ENCODE measurements around the gene C12orf56. TPM values are rescaled to one million over a fixed set of nuclear protein-coding genes. Genes with fewer than 3 reads are reported as not detected.
"Not testable (repeated sequence)": the region's sequence is repeated elsewhere in the genome, so short reads cannot be mapped to it uniquely, and the experiment has no call there.

Gene C12orf56
- polyA plus RNA-seq, 1 donor from 2014 or later: not detected

GRCh38 chr12:64293654-64294364, 96.7 kb downstream of the C12orf56 start:
- no peaks in the 10 kb centered on the region for H3K9me2 ChIP-seq (ENCODE audit: insufficient read depth, low read length)
- H3K4me2 ChIP-seq (ENCODE audit: low read length): no peak overlapping the region
- H3K79me2 ChIP-seq (replicated peaks; ENCODE audit: insufficient read depth, low read length): no peaks in the 10 kb centered on the region
- H3K27ac ChIP-seq (ENCODE audit: low read length): no peak overlapping the region
- no peaks in the 10 kb centered on the region for H3K36me3 ChIP-seq (ENCODE audit: insufficient read depth, low read length)
- H3K4me3 ChIP-seq (ENCODE audit: low read length): no peak overlapping the region
- H3K9ac ChIP-seq (ENCODE audit: low read length): no peak overlapping the region
- H4K20me1 ChIP-seq (ENCODE audit: insufficient read depth): no peaks in the 10 kb centered on the region
- H2AFZ ChIP-seq (ENCODE audit: low read depth, low read length): no peak overlapping the region
- H3K27me3 ChIP-seq (ENCODE audit: insufficient read depth, low read depth, low read length): no peaks in the 10 kb centered on the region
- H3K9me3 ChIP-seq (ENCODE audit: low read length): no peaks in the 10 kb centered on the region
- TF ChIP-seq POLR2AphosphoS5 (IDR thresholded peaks at IDR 0.05): no peak
- no peak for TF ChIP-seq MXI1 (conservative IDR thresholded peaks at IDR 0.05; ENCODE audit: poor library complexity, severe bottlenecking)
- no peak for TF ChIP-seq TAF1 (IDR thresholded peaks at IDR 0.05; ENCODE audit: low read depth)
- TF ChIP-seq EZH2 (IDR thresholded peaks at IDR 0.05; ENCODE audit: borderline replicate concordance, insufficient read depth, low read length, poor library complexity, severe bottlenecking): no peak
- TF ChIP-seq RAD21 (conservative IDR thresholded peaks at IDR 0.05): no peak
- TF ChIP-seq, protein P1, sequence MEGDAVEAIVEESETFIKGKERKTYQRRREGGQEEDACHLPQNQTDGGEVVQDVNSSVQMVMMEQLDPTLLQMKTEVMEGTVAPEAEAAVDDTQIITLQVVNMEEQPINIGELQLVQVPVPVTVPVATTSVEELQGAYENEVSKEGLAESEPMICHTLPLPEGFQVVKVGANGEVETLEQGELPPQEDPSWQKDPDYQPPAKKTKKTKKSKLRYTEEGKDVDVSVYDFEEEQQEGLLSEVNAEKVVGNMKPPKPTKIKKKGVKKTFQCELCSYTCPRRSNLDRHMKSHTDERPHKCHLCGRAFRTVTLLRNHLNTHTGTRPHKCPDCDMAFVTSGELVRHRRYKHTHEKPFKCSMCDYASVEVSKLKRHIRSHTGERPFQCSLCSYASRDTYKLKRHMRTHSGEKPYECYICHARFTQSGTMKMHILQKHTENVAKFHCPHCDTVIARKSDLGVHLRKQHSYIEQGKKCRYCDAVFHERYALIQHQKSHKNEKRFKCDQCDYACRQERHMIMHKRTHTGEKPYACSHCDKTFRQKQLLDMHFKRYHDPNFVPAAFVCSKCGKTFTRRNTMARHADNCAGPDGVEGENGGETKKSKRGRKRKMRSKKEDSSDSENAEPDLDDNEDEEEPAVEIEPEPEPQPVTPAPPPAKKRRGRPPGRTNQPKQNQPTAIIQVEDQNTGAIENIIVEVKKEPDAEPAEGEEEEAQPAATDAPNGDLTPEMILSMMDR (IDR thresholded peaks at IDR 0.05; ENCODE audit: poor library complexity, severe bottlenecking): no peak
- TF ChIP-seq EP300 (conservative IDR thresholded peaks at IDR 0.05; ENCODE audit: poor library complexity, severe bottlenecking): no peak
- no peak for TF ChIP-seq SMC3 (conservative IDR thresholded peaks at IDR 0.05; ENCODE audit: poor library complexity)
- TF ChIP-seq REST (IDR thresholded peaks at IDR 0.05; ENCODE audit: borderline replicate concordance): no peak
- H3F3A ChIP-seq (ENCODE audit: insufficient read depth, low read length, poor library complexity, severe bottlenecking): no peaks in the 10 kb centered on the region

DNA sequence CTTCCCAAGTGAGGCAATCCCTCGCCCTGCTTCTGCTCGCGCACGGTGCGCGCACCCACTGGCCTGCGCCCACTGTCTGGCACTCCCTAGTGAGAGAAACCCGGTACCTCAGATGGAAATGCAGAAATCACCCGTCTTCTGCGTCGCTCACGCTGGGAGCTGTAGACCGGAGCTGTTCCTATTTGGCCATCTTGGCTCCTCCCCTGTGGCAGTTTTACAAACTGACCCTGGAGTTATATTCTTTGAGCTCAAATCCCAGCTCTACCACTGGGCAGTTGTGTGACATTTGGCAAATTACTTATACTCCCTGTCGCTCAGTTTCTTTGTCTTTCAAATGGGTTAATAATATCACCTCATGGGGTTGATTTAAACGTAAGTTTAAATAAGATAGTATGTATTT, 97.4 kb downstream of the C12orf56 start:
- H2AFZ ChIP-seq (ENCODE audit: low read depth, low read length); H3K79me2 ChIP-seq (replicated peaks; ENCODE audit: insufficient read depth, low read length); H3K4me3 ChIP-seq (ENCODE audit: low read length); H4K20me1 ChIP-seq (ENCODE audit: insufficient read depth); H3F3A ChIP-seq (ENCODE audit: insufficient read depth, low read length, poor library complexity, severe bottlenecking); H3K4me2 ChIP-seq (ENCODE audit: low read length); H3K9me3 ChIP-seq (ENCODE audit: low read length); H3K9me2 ChIP-seq (ENCODE audit: insufficient read depth, low read length); H3K27ac ChIP-seq (ENCODE audit: low read length); H3K27me3 ChIP-seq (ENCODE audit: insufficient read depth, low read depth, low read length); H3K9ac ChIP-seq (ENCODE audit: low read length); H3K36me3 ChIP-seq (ENCODE audit: insufficient read depth, low read length): not testable (repeated sequence)

Measured in neural cell (in vitro differentiated cells).